SU-DHL-6 (cell line): ENCODE data around the gene ZNFX1.
"Not testable (repeated sequence)": the region's sequence is repeated elsewhere in the genome, so short reads cannot be mapped to it uniquely, and the experiment has no call there.

Experiments used
- H2AFZ ChIP-seq: fragments of 200-600 bp; sonication (generic); 2 replicates; pipeline ENCODE4 v1.6.1; 2014; ENCODE audit warnings: low read depth, mild to moderate bottlenecking, moderate library complexity, mixed read lengths, antibody characterized with exemption, low read length; ENCODE audit not compliant: severe bottlenecking
- H3F3A ChIP-seq: fragments of 200-600 bp; shearing (Covaris generic); 2 replicates; pipeline ENCODE4 v1.6.0; 2016; ENCODE audit warnings: antibody characterized with exemption, mild to moderate bottlenecking; ENCODE audit not compliant: insufficient read depth
- H3K27ac ChIP-seq: fragments of 200-600 bp; sonication (generic); 2 replicates; pipeline ENCODE4 v1.5.1; 2016; ENCODE audit warnings: low read depth, mild to moderate bottlenecking, low read length, moderate library complexity, mixed read lengths
- H3K27me3 ChIP-seq: fragments of 200-600 bp; sonication (generic), shearing (Covaris generic); 2 replicates; pipeline ENCODE4 v1.6.0; 2014; ENCODE audit warnings: mild to moderate bottlenecking, low read length
- H3K36me3 ChIP-seq: fragments of 200-600 bp; sonication (generic); 2 replicates; pipeline ENCODE4 v1.6.1; 2014; ENCODE audit warnings: mild to moderate bottlenecking, low read length, mixed read lengths
- H3K4me2 ChIP-seq: fragments of 300-600, 200-600 bp; shearing (Covaris generic), sonication (generic); 2 replicates; pipeline ENCODE4 v1.6.0; 2014; ENCODE audit warnings: low read length, low read depth, mild to moderate bottlenecking; ENCODE audit not compliant: poor library complexity, severe bottlenecking
- H3K4me3 ChIP-seq: fragments of 200-600 bp; sonication (generic); 2 replicates; pipeline ENCODE4 v1.5.1; 2014; ENCODE audit warnings: antibody characterized with exemption, low read length, mild to moderate bottlenecking, mixed read lengths; ENCODE audit not compliant: insufficient read depth, poor library complexity, severe bottlenecking
- H3K79me2 ChIP-seq: fragments of 200-600 bp; sonication (generic); 2 replicates; pipeline ENCODE4 v1.6.1; 2014; ENCODE audit warnings: mild to moderate bottlenecking, low read length, moderate library complexity; ENCODE audit not compliant: insufficient read depth
- H3K9ac ChIP-seq: fragments of 200-600 bp; sonication (generic); 2 replicates; pipeline ENCODE4 v1.7.0; 2014; ENCODE audit warnings: mild to moderate bottlenecking, low read length
- H3K9me2 ChIP-seq: fragments of 200-600 bp; sonication (generic); replicated peaks from 2 replicates; pipeline ENCODE4 v1.6.1; 2014; ENCODE audit warnings: low read length; ENCODE audit not compliant: insufficient read depth
- H3K9me3 ChIP-seq: fragments of 200-600 bp; sonication (generic); 2 replicates; pipeline ENCODE4 v1.6.1; 2014; ENCODE audit warnings: low read length, mixed read lengths; ENCODE audit not compliant: insufficient read depth
- H4K20me1 ChIP-seq: fragments of 200-600 bp; sonication (generic); 2 replicates; pipeline ENCODE4 v1.6.1; 2014; ENCODE audit warnings: low read depth, mild to moderate bottlenecking, antibody characterized with exemption, low read length, moderate library complexity, mixed read lengths
- CTCF ChIP-seq: fragments of 200-600 bp; sonication (generic); IDR thresholded peaks from one replicate; pipeline ENCODE4 v1.5.1; 2017; ENCODE audit warnings: antibody characterized with exemption, mild to moderate bottlenecking, low read length, moderate library complexity; ENCODE audit not compliant: insufficient read depth, poor library complexity, severe bottlenecking
- EZH2phosphoT487 ChIP-seq: fragments of 200-600 bp; sonication (generic), shearing (Covaris generic); conservative IDR thresholded peaks from 2 replicates; pipeline ENCODE4 v1.6.1; 2018; ENCODE audit warnings: mild to moderate bottlenecking, antibody characterized with exemption, low read length, moderate library complexity, mixed read lengths

ZNFX1 gene

GRCh38 chr20:49228676-49229075 is 49.2 kb downstream of the ZNFX1 start:
- Histone ChIP-seq H3K27ac (no peak overlapping the region), H3K4me3 (no peak overlapping the region), H3F3A (no peaks in the 10 kb centered on the region), H3K4me2 (no peak overlapping the region), H4K20me1 (no peaks in the 10 kb centered on the region), H3K36me3 (peaks cover 8% of the 10 kb centered on the region; the same call in 1 of the 2 replicates), H2AFZ (no peak overlapping the region), H3K27me3 (no peaks in the 10 kb centered on the region), H3K79me2 (no peaks in the 10 kb centered on the region), H3K9ac (no peak overlapping the region), H3K9me3 (no peaks in the 10 kb centered on the region), H3K9me2 (no peaks in the 10 kb centered on the region)
- no peak for TF ChIP-seq EZH2phosphoT487

GRCh38 chr20:49225896-49226295 is 52.0 kb downstream of the ZNFX1 start:
- H3K27me3 ChIP-seq: no peaks in the 10 kb centered on the region
- no peak overlapping the region for H3K4me3 ChIP-seq
- peaks cover 8% of the 10 kb centered on the region; the same call in 1 of the 2 replicates for H3K36me3 ChIP-seq
- H3K4me2 ChIP-seq: no peak overlapping the region
- no peaks in the 10 kb centered on the region for H3K9me2 ChIP-seq
- H3F3A ChIP-seq: no peaks in the 10 kb centered on the region
- peaks cover 6% of the 10 kb centered on the region for H3K79me2 ChIP-seq
- no peak overlapping the region for H2AFZ ChIP-seq
- no peaks in the 10 kb centered on the region for H4K20me1 ChIP-seq
- H3K9ac ChIP-seq: no peak overlapping the region
- no peak for TF ChIP-seq CTCF
- no peak for TF ChIP-seq EZH2phosphoT487
- H3K9me3 ChIP-seq: no peaks in the 10 kb centered on the region
- no peak overlapping the region for H3K27ac ChIP-seq

GRCh38 chr20:49219924-49220831 is 57.7 kb downstream of the ZNFX1 start:
- Histone ChIP-seq H3K9me3 (no peaks in the 10 kb centered on the region), H3K9me2 (no peaks in the 10 kb centered on the region), H3K36me3 (peaks cover 6% of the 10 kb centered on the region; the same call in 1 of the 2 replicates), H3K9ac (peak overlapping the region; percentile 81), H3F3A (no peaks in the 10 kb centered on the region), H3K27me3 (no peaks in the 10 kb centered on the region), H3K27ac (peak overlapping the region; percentile 47), H4K20me1 (no peaks in the 10 kb centered on the region), H2AFZ (peak overlapping the region; percentile 61), H3K4me2 (peak overlapping the region; percentile 77), H3K79me2 (peaks cover 22% of the 10 kb centered on the region), H3K4me3 (peak overlapping the region; percentile 76)
- no peak for TF ChIP-seq EZH2phosphoT487

GRCh38 chr20:49219091-49219923 is 58.5 kb downstream of the ZNFX1 start, which contains the start of gene DDX27:
DDX27 (plus strand) TSS chr20:49219416; CDS start chr20:49219449, 33 bp downstream.
- Histone ChIP-seq H3K36me3 (no peaks in the 10 kb centered on the region; the same call in 1 of the 2 replicates), H3K79me2 (peaks cover 22% of the 10 kb centered on the region), H3K27ac (peak within 1 kb of the TSS; percentile 47), H2AFZ (peak within 1 kb of the TSS; percentile 61), H3F3A (no peaks in the 10 kb centered on the region), H3K9me3 (no peaks in the 10 kb centered on the region), H3K27me3 (no peaks in the 10 kb centered on the region), H3K4me2 (peak within 1 kb of the TSS; percentile 77), H3K9me2 (no peaks in the 10 kb centered on the region), H3K4me3 (peak within 1 kb of the TSS; percentile 76), H4K20me1 (no peaks in the 10 kb centered on the region), H3K9ac (peak within 1 kb of the TSS; percentile 81)
- no peak for TF ChIP-seq EZH2phosphoT487
- TF ChIP-seq CTCF: no peak

- peak overlapping the region; percentile 27 for H2AFZ ChIP-seq
- H3K4me3 ChIP-seq, H3K9me2 ChIP-seq, H3K9me3 ChIP-seq, H3K36me3 ChIP-seq, H3F3A ChIP-seq, H3K27me3 ChIP-seq, H4K20me1 ChIP-seq: not testable (repeated sequence)
- H3K79me2 ChIP-seq: peaks cover 22% of the 10 kb centered on the region
- H3K27ac ChIP-seq: 0 out of 2 replicates have a peak overlapping the region, but pooled peaks have one; percentile 18
- H3K9ac ChIP-seq: peak overlapping the region; percentile 81
- H3K4me2 ChIP-seq: peak overlapping the region; percentile 77
Measured at GRCh38 chr20:49218739-49219090, 59.1 kb downstream of the ZNFX1 start.
